Coronary artery (tissue), 2 donors: ENCODE data around the gene ETV1.

Source experiments
- DNase-seq: peaks from one replicate; pipeline ENCODE4 v3.0.0-alpha.2; 2017; ENCODE audit warnings: low spot score
- H3K27ac ChIP-seq, 2 donors: fragments of 200-600 bp; sonication (generic); one replicate each; pipeline ENCODE4 v1.5.1; 2016 to 2019
- H3K4me3 ChIP-seq: fragments of 200-600 bp; sonication (generic); 2 replicates; pipeline ENCODE4 v1.5.1; 2016; ENCODE audit warnings: mild to moderate bottlenecking, moderate library complexity
- TF ChIP-seq, protein P1 (sequence below): fragments of 200-600 bp; sonication (generic); IDR thresholded peaks from one replicate; pipeline ENCODE4 v1.5.1; 2019; ENCODE audit warnings: antibody characterized with exemption

The ETV1 gene

DNA sequence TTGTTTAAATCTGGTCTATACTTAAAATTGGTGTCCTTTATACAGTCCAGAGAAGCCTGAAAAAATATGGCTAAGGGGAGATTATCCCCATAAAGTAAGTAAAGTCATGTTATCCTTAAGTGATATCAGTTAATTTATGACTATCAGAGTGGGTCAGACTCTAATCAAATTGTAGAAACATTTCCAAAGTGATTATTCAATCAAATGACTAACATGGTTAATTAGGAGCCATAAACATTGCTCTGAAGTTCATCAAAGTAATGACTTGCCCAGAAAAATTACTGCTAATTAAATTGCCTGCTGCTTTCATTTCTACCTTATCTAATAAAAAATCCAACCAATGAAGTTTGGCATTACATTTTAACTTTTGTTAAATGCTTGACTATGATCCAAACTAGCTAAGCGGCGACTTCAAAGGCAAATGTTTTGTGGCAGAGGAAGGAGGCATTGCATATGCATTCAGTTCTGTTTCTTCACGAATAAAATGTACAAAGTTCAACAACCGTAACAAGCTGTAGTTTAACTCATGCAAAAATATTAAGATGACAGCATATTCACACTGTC lies 76.7 kb downstream of the ETV1 start:
- DNase-seq: no peak
- Histone ChIP-seq H3K4me3 (no peak overlapping the region), H3K27ac (no peak overlapping the region)
- TF ChIP-seq, protein P1, sequence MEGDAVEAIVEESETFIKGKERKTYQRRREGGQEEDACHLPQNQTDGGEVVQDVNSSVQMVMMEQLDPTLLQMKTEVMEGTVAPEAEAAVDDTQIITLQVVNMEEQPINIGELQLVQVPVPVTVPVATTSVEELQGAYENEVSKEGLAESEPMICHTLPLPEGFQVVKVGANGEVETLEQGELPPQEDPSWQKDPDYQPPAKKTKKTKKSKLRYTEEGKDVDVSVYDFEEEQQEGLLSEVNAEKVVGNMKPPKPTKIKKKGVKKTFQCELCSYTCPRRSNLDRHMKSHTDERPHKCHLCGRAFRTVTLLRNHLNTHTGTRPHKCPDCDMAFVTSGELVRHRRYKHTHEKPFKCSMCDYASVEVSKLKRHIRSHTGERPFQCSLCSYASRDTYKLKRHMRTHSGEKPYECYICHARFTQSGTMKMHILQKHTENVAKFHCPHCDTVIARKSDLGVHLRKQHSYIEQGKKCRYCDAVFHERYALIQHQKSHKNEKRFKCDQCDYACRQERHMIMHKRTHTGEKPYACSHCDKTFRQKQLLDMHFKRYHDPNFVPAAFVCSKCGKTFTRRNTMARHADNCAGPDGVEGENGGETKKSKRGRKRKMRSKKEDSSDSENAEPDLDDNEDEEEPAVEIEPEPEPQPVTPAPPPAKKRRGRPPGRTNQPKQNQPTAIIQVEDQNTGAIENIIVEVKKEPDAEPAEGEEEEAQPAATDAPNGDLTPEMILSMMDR: no peak

DNA sequence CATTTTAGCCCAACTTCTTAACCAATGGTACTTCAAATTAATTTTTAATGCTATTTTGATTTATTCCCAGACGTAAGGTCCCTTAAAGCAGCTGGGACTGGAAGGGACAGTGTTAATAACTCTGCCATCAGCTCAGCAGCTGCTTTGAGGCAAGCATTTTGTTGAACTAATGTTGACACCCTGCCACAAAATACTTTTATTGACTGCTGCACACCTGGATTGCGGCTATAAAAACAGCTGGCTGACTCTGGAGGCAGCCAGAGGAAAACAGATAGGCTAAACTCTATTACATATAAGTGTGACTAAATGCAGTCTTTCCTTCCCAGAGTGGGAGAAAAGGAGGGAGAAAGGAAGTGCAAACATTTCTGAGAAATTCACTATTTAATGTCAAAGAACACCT lies 77.6 kb downstream of the ETV1 start:
- H3K4me3 ChIP-seq: no peak overlapping the region
- H3K27ac ChIP-seq: no peak overlapping the region
- no peak for DNase-seq

DNA sequence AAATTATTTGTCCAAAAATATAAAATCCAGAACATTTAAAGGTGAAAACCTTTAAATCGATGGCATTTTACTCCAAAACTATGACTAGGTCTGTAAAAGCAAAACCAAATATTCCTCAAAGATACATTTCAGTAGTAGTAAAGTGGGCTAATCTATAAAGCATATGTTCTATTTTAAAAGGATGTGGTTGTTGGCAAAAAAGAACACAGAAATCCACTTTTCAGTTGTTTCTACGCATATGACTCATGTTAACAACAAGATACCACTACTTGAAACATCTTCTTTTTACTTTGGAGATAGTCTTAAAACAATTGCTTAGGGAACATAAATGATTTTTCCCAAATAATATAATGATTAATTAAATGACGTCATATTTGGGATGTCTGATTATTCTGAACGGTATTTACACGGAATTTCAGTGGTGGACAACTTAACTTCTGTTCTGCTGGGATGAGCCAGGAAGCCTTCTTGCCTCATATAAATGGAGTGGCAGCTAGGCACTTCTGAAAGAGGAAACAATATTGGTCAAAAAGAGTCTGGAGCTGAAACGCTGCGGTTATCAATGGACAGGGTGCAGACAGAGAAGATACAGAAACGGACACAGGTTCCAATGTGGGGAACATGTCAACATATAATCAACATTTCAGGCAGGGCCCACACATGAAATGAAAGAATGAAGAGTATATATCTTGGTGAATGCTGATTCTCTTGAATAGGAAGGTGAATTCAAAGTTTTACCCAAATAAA lies 78.5 kb downstream of the ETV1 start:
- TF ChIP-seq, protein P1: no peak
- Histone ChIP-seq H3K27ac (no peak overlapping the region), H3K4me3 (no peak overlapping the region)
- no peak for DNase-seq

More for the DNA sequence above, 77.6 kb downstream of the ETV1 start:
- TF ChIP-seq, protein P1: no peak

DNA sequence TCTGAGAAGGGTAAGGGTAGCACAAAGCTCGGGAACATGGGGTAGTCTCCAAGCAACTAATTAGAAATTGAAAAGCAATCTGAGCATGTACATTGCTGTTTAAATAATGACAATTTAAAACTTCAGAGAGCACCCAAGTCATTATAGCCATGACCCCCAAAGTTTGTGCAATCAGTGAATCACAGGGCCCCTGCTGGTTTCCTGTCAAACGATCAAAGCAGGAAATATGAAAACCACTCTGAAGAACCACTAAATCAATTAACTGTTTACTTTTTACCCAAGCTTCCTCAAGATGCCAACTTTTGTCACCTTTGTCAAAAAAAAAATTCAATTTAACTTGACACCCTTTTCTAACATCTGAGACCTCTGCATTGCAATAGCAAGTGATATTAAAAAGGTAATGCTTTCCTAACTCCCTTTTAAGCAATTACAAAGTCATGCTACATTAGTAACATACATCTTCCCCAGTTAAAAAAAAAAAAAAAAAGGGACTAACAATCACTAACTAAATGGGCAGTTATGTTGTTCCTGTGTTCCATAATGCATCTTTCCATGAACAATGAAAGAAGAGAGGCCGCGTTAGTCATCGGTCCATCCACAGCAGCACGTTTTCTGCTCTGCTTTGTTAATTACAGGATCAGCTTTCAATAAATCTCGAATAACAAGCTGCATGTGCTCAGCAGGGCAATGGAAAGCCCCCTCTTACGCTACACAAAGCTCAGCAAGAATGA lies 80.6 kb downstream of the ETV1 start:
- Histone ChIP-seq H3K27ac (no peak overlapping the region), H3K4me3 (no peak overlapping the region)
- DNase-seq: no peak
- TF ChIP-seq, protein P1: no peak

DNA sequence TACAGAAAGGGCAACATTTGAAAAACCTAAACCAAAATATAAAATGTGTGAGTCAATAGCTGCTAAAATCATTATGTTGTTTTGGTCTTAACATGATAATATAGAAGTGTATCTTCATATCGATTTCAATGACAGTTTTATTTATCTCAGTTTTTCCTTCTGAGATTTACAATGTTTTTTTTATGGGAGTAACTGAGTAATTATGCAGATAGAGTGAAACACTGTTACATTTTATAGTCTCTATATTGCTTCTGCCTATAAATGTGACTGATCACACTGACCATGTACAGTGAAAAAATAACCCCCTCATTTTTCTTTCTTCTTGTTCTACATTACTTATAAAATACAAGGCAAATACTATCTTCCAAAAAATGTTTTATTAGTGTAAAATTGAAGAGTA lies 81.6 kb downstream of the ETV1 start:
- no peak overlapping the region for H3K27ac ChIP-seq
- DNase-seq: no peak
- TF ChIP-seq, protein P1: no peak
- H3K4me3 ChIP-seq: no peak overlapping the region

DNA sequence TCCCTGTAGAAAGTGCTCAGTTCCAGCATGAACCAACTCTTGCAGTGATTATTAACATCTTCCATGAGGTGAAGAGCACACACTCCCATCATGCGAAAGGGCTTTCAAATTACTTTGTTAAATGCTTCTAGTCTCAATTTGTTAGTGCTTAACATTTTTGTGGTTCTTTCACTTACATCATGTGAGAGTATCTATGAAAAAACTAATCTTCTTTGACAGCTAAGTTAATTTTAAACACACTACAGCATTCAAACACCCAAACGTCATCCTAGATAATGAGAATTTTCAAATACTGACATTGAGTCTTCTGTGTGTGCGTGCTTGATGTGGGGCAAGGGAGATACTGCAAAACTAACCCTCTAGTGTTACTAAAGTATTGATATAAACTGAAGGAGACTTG lies 84.8 kb downstream of the ETV1 start:
- TF ChIP-seq, protein P1: no peak
- Histone ChIP-seq H3K27ac (no peak overlapping the region), H3K4me3 (no peak overlapping the region)
- DNase-seq: no peak
